GM10248 (cell line): ENCODE measurements around the gene KRTAP5-10.
A peak's percentile ranks its signal among the peaks of the same experiment; 100 is the strongest.

Experiments
- CTCF ChIA-PET: fragments of 300-600 bp; sonication (Branson Sonifier 250); formaldehyde crosslinking; extraction: SDS; loops from one replicate; lab custom pipeline; 2021; ENCODE audit warnings: antibody characterized with exemption; lab: Yijun Ruan, JAX
- POLR2A ChIA-PET: fragments of 350-650 bp; sonication (Branson Sonifier 250); formaldehyde crosslinking; extraction: SDS; loops from one replicate; lab custom pipeline; 2020; ENCODE audit warnings: antibody characterized with exemption; lab: Yijun Ruan, JAX
- DNase-seq: peaks from one replicate; pipeline ENCODE4 v3.0.0; 2012; ENCODE audit errors: extremely low spot score
- CTCF ChIP-seq: IDR thresholded peaks from 2 replicates; pipeline ENCODE4 v1.5.1; 2012; ENCODE audit warnings: mild to moderate bottlenecking, low read depth; ENCODE audit errors: extremely low read depth, missing control alignments, control extremely low read depth

KRTAP5-10 gene

DNA sequence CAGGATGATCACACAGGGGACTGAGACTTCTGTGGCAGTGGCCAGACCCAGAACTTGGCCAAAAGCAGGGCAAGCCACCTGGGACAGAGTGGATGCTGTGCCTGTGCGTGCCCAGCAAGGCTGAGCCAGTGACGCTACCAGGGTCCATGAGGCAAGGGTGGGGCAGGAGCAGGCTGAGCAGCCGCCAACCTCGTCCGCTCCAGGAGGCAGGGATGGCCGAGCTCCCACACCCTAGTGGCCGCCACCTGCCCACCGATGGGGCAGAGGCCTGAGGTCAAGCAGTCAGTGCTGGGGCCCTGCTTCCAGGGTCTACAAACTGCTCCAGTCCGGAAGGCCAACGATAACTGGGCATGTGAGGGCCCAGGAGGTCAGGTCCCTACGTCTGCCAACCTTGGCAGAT, 9.9 kb upstream of the KRTAP5-10 start:
- ChIA-PET POLR2A (no interaction called here), CTCF (no interaction called here)
- no peak for TF ChIP-seq CTCF
- no peak for DNase-seq

GRCh38 chr11:71556018-71556417, 9.3 kb upstream of the KRTAP5-10 start:
- no peak for DNase-seq
- CTCF ChIA-PET = interaction anchor here (1.4 kb wide), 1 partner anchor 10 kb away, joined by 4 read pairs; no protein-coding TSS in a partner anchor
- no peak for TF ChIP-seq CTCF
- POLR2A ChIA-PET = no interaction called here

- ChIA-PET CTCF (interaction anchor here (1.4 kb wide), 1 partner anchor 11 kb away, joined by 4 read pairs; no protein-coding TSS in a partner anchor), POLR2A (no interaction called here)
- no peak for TF ChIP-seq CTCF
- DNase-seq = no peak
These were observed 8.1 kb upstream of the KRTAP5-10 start for GRCh38 chr11:71557257-71557656.

GRCh38 chr11:71558996-71559395, 6.4 kb upstream of the KRTAP5-10 start:
- no peak for DNase-seq
- CTCF ChIA-PET = interaction anchor here (1.0 kb wide), 1 partner anchor 21 kb away, joined by 4 read pairs; no protein-coding TSS in a partner anchor
- no peak for TF ChIP-seq CTCF
- POLR2A ChIA-PET = no interaction called here

GRCh38 chr11:71562120-71562519, 3.2 kb upstream of the KRTAP5-10 start:
- CTCF ChIA-PET = interaction anchor here (2.5 kb wide), 1 partner anchor 13 kb away, joined by 18 read pairs; the partner anchor contains the start of gene KRTAP5-9
- POLR2A ChIA-PET = no interaction called here
- TF ChIP-seq CTCF = no peak
- no peak for DNase-seq

DNA sequence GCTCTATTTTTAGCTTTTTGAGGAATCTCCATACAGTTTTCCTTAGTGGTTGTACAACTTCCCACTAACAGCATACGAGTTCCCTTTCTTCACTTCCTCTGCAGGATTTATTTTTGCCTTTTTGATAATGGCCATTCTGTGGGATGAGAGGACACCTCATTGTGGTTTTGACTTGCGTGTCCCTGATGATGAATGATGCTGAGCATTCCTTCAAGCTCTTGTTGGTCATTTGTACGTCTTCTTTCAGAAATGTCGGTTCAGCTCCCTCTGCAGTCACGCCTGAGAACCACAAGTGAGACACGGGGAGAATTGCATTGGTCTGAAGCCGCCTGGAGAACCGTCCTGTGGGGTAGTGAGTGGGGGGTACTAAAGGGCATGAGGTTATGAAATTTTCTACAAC, 2.0 kb upstream of the KRTAP5-10 start:
- peak; percentile 73 for TF ChIP-seq CTCF
- peak; percentile 72 for DNase-seq
- ChIA-PET CTCF (interaction anchor here (0.7 to 2.5 kb wide), 22 partner anchors 9 to 747 kb away, joined by 3 to 18 read pairs (median 4); partner anchors contain the start of genes KRTAP5-9 and NADSYN1), POLR2A (no interaction called here)

DNA sequence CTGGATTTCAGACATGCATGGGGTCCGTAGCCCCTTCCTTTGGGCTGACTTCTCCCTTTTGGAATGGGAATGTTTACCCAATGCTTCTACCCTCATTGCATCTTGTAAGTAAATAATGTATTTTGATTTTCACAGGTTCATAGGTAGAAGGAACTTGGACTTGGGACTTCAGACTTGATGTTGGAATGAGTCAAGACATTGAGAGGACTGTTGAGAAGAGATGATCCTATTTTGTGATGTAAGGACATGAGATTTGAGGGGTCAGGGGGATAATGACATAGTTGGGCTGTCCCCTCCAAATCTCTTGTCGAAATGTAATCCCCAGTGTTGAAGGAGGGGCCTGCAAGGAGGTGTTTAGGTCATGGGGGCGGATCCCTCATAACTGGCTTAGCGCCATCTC, 933 bp upstream of the KRTAP5-10 start:
- ChIA-PET POLR2A (no interaction called here), CTCF (interaction anchor here (1.3 to 2.1 kb wide), 7 partner anchors 8 to 111 kb away, joined by 3 to 13 read pairs (median 6); partner anchors contain the start of gene NADSYN1)
- DNase-seq = no peak
- TF ChIP-seq CTCF = no peak
